HEK293T (cell line): ENCODE results near the gene GTPBP3.

ENCODE experiments used
- CTCF ChIA-PET: fragments of 350-600 bp; formaldehyde crosslinking; extraction: SDS; loops from one replicate; lab custom pipeline; 2021; ENCODE audit warnings: antibody characterized with exemption, inconsistent platforms; lab: Yijun Ruan, JAX
- POLR2A ChIA-PET: fragments of 350-600 bp; formaldehyde crosslinking; extraction: SDS; loops from one replicate; lab custom pipeline; 2020; ENCODE audit warnings: antibody characterized with exemption, inconsistent platforms; lab: Yijun Ruan, JAX
- DNase-seq: peaks from one replicate; pipeline ENCODE4 v3.0.0; 2012; ENCODE audit warnings: mixed read lengths; ENCODE audit errors: extremely low spot score
- ARNT ChIP-seq: fragments of 450-650 bp; IDR thresholded peaks from 2 replicates; pipeline ENCODE4 v1.6.1; 2017; ENCODE audit warnings: mild to moderate bottlenecking
- BHLHE40 ChIP-seq: fragments of 450-650 bp; IDR thresholded peaks from 2 replicates; pipeline ENCODE4 v1.6.1; 2016; ENCODE audit warnings: mild to moderate bottlenecking, moderate library complexity, borderline replicate concordance
- CTBP1 ChIP-seq: fragments of 450-650 bp; IDR thresholded peaks from 2 replicates; pipeline ENCODE4 v1.6.1; 2016; ENCODE audit warnings: borderline replicate concordance
- ELF4 ChIP-seq: fragments of 450-650 bp; IDR thresholded peaks from 2 replicates; pipeline ENCODE4 v1.6.1; 2017; ENCODE audit warnings: antibody characterized with exemption
- FOXA1 ChIP-seq: fragments of 450-650 bp; IDR thresholded peaks from 2 replicates; pipeline ENCODE4 v1.6.1; 2016; ENCODE audit warnings: mild to moderate bottlenecking
- FOXK2 ChIP-seq: fragments of 450-650 bp; IDR thresholded peaks from 2 replicates; pipeline ENCODE4 v1.6.1; 2016; ENCODE audit warnings: mild to moderate bottlenecking
- FOXM1 ChIP-seq: fragments of 450-650 bp; IDR thresholded peaks from 2 replicates; pipeline ENCODE4 v1.6.1; 2017; ENCODE audit warnings: mild to moderate bottlenecking, borderline replicate concordance
- HDGF ChIP-seq: fragments of 450-650 bp; IDR thresholded peaks from 2 replicates; pipeline ENCODE4 v1.6.1; 2017; ENCODE audit warnings: antibody characterized with exemption, borderline replicate concordance
- L3MBTL2 ChIP-seq: fragments of 450-650 bp; conservative IDR thresholded peaks from 2 replicates; pipeline ENCODE4 v1.6.1; 2016; ENCODE audit warnings: mild to moderate bottlenecking
- LEF1 ChIP-seq: fragments of 450-650 bp; IDR thresholded peaks from 2 replicates; pipeline ENCODE4 v1.6.1; 2017; ENCODE audit warnings: mild to moderate bottlenecking, borderline replicate concordance
- NFRKB ChIP-seq: fragments of 450-650 bp; IDR thresholded peaks from 2 replicates; pipeline ENCODE4 v1.6.1; 2016; ENCODE audit warnings: mild to moderate bottlenecking, moderate library complexity
- SP1 ChIP-seq: fragments of 450-650 bp; IDR thresholded peaks from 2 replicates; pipeline ENCODE4 v1.6.1; 2017
- SUZ12 ChIP-seq: fragments of 450-650 bp; IDR thresholded peaks from 2 replicates; pipeline ENCODE4 v1.6.1; 2016; ENCODE audit warnings: mild to moderate bottlenecking
- TARDBP ChIP-seq: fragments of 450-650 bp; IDR thresholded peaks from 2 replicates; pipeline ENCODE4 v1.6.1; 2016
- ZNF384 ChIP-seq: fragments of 450-650 bp; IDR thresholded peaks from 2 replicates; pipeline ENCODE4 v1.6.1; 2016
- TF ChIP-seq, protein P1 (sequence below): fragments of 450-650 bp; IDR thresholded peaks from 2 replicates; pipeline ENCODE4 v1.6.1; 2016

Gene GTPBP3

DNA sequence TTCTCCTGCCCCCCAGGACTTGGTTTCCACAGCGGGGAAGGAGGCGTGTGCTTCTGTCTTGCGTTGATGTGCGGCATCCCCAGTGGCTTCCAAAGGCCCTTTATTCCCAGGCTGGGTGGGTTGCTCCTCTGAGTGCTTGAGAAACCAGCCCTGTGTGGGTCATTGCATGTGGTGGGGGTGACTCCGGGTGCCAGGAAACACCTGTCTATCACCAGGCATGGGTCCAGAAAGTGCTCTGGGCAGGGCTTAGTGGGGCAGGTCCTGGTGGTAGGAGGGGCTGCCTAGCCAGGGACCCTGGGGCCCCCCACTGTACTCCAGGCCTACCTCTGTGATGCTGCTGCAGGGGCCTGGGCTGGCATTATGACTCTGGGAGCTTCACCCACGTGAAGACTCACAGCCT is 18.4 kb upstream of the GTPBP3 start:
- DNase-seq: no peak
- TF ChIP-seq TARDBP (no peak), L3MBTL2 (no peak), LEF1 (no peak), FOXK2 (no peak), CTBP1 (no peak), HDGF (no peak), FOXM1 (no peak), SUZ12 (no peak), SP1 (no peak), ARNT (no peak), BHLHE40 (no peak), NFRKB (no peak), ELF4 (no peak), ZNF384 (no peak), FOXA1 (no peak)
- TF ChIP-seq, protein P1, sequence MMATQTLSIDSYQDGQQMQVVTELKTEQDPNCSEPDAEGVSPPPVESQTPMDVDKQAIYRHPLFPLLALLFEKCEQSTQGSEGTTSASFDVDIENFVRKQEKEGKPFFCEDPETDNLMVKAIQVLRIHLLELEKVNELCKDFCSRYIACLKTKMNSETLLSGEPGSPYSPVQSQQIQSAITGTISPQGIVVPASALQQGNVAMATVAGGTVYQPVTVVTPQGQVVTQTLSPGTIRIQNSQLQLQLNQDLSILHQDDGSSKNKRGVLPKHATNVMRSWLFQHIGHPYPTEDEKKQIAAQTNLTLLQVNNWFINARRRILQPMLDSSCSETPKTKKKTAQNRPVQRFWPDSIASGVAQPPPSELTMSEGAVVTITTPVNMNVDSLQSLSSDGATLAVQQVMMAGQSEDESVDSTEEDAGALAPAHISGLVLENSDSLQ: no peak
- POLR2A ChIA-PET: interaction anchor here (1.2 kb wide), 1 partner anchor 9 kb away, joined by 4 read pairs; no protein-coding TSS in a partner anchor
- CTCF ChIA-PET: interaction anchor here (0.6 kb wide), 1 partner anchor 16 kb away, joined by 3 read pairs; no protein-coding TSS in a partner anchor

DNA sequence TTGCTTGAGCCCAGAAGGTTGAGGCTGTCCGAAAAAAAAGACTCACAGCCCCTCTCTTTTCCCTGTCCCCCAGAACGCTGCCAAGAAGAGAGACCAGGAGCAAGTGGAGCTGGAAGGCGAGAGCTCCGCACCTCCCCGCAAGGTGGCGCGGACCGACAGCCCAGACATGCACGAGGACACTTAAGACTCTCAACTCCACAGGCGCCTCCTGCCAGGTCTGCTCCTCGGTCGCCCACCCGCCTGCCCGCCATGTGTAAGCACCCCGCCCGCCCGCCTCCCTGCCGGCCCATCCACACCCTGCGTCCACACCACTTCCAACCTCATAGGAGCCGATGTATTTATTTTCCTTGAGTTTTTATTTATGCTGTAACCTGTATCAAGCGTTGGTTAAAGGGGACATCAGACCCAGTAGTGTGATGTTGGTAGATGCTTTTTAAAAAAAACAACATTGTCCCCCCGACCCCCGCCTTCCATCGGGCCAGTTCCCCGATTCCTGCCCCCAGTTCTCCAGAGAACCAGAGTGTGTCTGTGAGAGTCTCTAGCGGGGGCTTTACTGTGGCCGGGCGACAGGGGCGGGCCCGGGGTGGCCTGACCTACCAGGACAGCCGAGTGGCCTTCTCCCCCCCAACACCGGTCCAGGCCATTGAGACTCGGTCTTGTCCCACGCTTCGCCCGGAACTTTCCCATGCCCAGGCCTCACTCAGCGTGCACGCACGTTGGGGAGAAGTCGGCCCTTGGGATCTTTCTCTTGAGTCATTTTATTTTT is 17.7 kb upstream of the GTPBP3 start:
- no peak for DNase-seq
- TF ChIP-seq L3MBTL2 (no peak), HDGF (no peak), BHLHE40 (no peak), SP1 (no peak), FOXA1 (no peak), ZNF384 (no peak), FOXK2 (no peak), LEF1 (no peak), TARDBP (no peak), NFRKB (no peak), CTBP1 (no peak), ELF4 (no peak), SUZ12 (no peak)
- POLR2A ChIA-PET: interaction anchor here (1.2 kb wide), 1 partner anchor 10 kb away, joined by 4 read pairs; no protein-coding TSS in a partner anchor
- CTCF ChIA-PET: interaction anchor here (0.6 kb wide), 1 partner anchor 16 kb away, joined by 3 read pairs; no protein-coding TSS in a partner anchor

DNA sequence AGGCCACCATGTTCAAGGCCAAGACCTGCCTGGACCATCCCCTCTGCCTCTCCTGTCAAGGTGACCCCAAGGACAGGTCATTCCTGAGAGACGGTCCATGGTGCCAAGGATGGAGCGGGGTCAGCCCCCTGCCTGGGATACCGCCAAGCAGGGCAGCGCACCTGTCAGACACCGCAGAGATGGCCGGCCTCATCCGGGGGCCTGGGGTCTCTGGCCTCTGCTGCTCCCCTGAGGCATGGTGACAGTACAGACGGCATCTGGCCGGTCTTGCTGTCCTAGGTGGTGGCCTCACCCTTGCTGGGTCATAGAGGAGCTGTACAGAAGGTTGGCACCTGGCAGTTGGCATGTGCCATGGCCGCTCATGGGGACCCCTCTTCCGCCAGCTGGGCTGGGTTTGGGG is 16.9 kb upstream of the GTPBP3 start:
- ChIA-PET POLR2A (interaction anchor here (1.7 kb wide), 1 partner anchor 11 kb away, joined by 5 read pairs; the partner anchor contains the start of gene DDA1), CTCF (no interaction called here)
- DNase-seq: no peak
- TF ChIP-seq BHLHE40 (no peak), LEF1 (no peak), ARNT (no peak), FOXM1 (no peak), HDGF (no peak), ELF4 (no peak), CTBP1 (no peak), ZNF384 (no peak)
- TF ChIP-seq, protein P1: no peak

DNA sequence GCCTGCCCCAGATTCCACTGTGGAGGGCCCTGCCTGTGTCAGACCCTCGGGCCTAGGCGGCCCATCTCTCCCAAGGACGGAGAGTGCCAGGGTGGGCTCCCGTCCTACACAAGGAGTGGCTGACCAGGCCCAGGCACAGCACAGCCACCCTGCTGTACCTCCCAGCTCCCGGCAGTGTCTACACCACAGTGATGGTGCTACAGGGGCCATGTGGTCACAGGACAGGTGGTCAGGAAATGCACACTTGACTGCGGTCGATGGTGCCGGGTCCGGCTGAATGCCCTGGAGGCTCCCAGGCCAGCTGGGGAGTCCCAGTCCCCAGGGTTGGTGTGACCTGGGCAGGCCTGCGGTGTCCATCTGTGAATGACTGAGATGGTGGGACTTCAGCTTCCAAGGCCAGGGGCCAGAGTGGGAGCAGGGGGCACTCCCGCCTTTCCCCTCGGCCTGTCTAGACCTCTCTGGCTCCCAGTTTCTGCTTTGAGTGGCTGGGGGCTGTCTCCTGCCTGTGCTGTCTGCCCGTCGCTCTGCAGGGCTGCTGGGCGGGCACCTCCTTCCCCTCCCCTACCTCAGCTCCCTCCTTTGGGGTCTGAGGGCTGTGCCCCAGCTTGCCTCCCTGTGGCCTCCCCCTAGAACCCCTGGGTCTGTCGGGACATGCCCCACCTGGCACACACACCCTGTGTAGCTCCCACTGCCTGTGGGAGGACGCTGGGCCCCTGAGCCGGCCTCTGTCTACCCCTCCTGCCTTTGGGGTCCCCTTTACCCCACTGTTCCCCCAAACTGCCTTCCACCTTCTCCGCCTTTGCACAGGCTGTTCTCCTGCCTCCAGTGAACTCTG is 15.5 kb upstream of the GTPBP3 start:
- DNase-seq: no peak
- no peak for TF ChIP-seq ELF4
- no peak for TF ChIP-seq TARDBP
- TF ChIP-seq SP1: no peak
- no peak for TF ChIP-seq FOXK2
- TF ChIP-seq, protein P1: no peak
- TF ChIP-seq FOXM1: no peak
- TF ChIP-seq CTBP1: no peak
- TF ChIP-seq NFRKB: no peak
- TF ChIP-seq LEF1: no peak
- TF ChIP-seq ARNT: no peak
- no peak for TF ChIP-seq L3MBTL2
- ChIA-PET POLR2A (interaction anchor here (1.0 to 1.7 kb wide), 3 partner anchors 9 to 13 kb away, joined by 5 to 8 read pairs (median 5); partner anchors contain the start of gene DDA1), CTCF (no interaction called here)

DNA sequence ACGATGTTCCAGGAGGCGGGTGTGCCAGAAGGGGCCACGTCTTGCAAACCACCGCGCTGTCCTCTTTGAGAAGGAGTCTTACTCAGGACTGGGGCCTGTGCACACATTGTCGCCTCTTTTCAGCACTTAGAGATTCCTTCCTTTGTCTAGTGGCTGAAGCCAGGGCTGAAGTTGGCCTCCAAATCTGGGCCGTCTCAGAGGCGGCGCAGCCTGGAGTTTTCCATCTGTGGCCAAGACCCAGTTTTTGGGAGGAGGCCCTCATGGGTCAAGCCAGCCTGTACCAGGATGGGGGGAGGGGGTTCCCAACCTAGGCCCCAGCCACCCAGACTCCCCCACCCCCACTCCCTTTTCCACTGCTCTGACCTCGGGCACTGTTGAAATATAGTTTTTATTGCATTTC is 14.5 kb upstream of the GTPBP3 start:
- no peak for DNase-seq
- POLR2A ChIA-PET: interaction anchor here (1.7 kb wide), 1 partner anchor 10 kb away, joined by 8 read pairs; no protein-coding TSS in a partner anchor
- CTCF ChIA-PET: no interaction called here
- TF ChIP-seq ZNF384 (no peak), BHLHE40 (no peak), SP1 (no peak), TARDBP (no peak), CTBP1 (no peak), FOXM1 (no peak), ARNT (no peak), L3MBTL2 (no peak), LEF1 (no peak), SUZ12 (no peak), FOXK2 (no peak), HDGF (no peak), NFRKB (no peak), FOXA1 (no peak), ELF4 (no peak)
- TF ChIP-seq, protein P1: no peak
